Endothelial cell of umbilical vein (primary cell): Measurements from ENCODE around the gene CTR9. TPM values are rescaled to one million over a fixed set of nuclear protein-coding genes. Genes with fewer than 3 reads are reported as not detected.

ENCODE experiments used
- BruUV-seq: library from RNA; stranded (reverse); fragments of 400-500 nt; replicated peaks from 2 replicates; lab custom pipeline; 2021; lab: Mats Ljungman, UMichigan
- CTCF ChIA-PET: fragments of 300-600, 350-600 bp; sonication (Branson Sonifier 250); formaldehyde crosslinking; loops from one replicate; lab custom pipeline; 2021; ENCODE audit warnings: antibody characterized with exemption, inconsistent platforms; lab: Charles Lee
- POLR2A ChIA-PET: fragments of 300-600, 350-600 bp; sonication (Branson Sonifier 250); formaldehyde crosslinking; loops from one replicate; lab custom pipeline; 2021; ENCODE audit warnings: antibody characterized with exemption, inconsistent platforms; lab: Charles Lee
- DNase-seq: peaks from one replicate; pipeline ENCODE4 v3.0.0-alpha.2; 2011; ENCODE audit warnings: low read depth, low spot score
- FAIRE-seq: peaks from 2 replicates; lab custom pipeline; 2011; peaks lifted over from hg19 to GRCh38; lab: Jason Lieb, UNC
- H2AFZ ChIP-seq: 2 replicates; pipeline ENCODE4 v1.6.0; 2012; ENCODE audit warnings: low read depth, low read length, control low read depth, inconsistent platforms
- H3K27ac ChIP-seq: 2 replicates; pipeline ENCODE4 v1.5.1; 2011; ENCODE audit warnings: low read depth, mild to moderate bottlenecking, control low read depth, low read length, moderate library complexity; ENCODE audit not compliant: insufficient read depth
- H3K27me3 ChIP-seq, 2 experiments: 2 replicates each; pipeline versions ENCODE4 v1.6.0 to v1.6.1; 2011; ENCODE audit warnings: low read length in 2 of 2, mixed read lengths in 1 of 2; ENCODE audit not compliant: control insufficient read depth in 2 of 2, insufficient read depth in 2 of 2
- H3K36me3 ChIP-seq, 2 experiments: 2 replicates in 1 of 2; 3 replicates in 1 of 2; pipeline ENCODE4 v1.5.1; 2011; ENCODE audit warnings: low read length in 2 of 2, mild to moderate bottlenecking in 1 of 2, moderate library complexity in 1 of 2; ENCODE audit not compliant: control insufficient read depth in 2 of 2, insufficient read depth in 2 of 2; ENCODE audit errors: extremely low read depth in 1 of 2
- H3K4me1 ChIP-seq: 3 replicates; pipeline ENCODE4 v1.5.1; 2011; ENCODE audit warnings: mild to moderate bottlenecking, low read length; ENCODE audit not compliant: control insufficient read depth, insufficient read depth; ENCODE audit errors: extremely low read depth
- H3K4me2 ChIP-seq: 2 replicates; pipeline ENCODE4 v1.6.1; 2011; ENCODE audit warnings: low read length, control low read depth, mixed read lengths; ENCODE audit not compliant: insufficient read depth
- H3K4me3 ChIP-seq, 3 experiments: fragments of 200-600 bp in 1 of 3; sonication (generic), shearing (Covaris generic) in 1 of 3; replicated peaks in 1 of 3; 2 replicates each; pipeline ENCODE4 v1.5.1; 2011 to 2016; ENCODE audit warnings: control low read depth in 3 of 3, low read length in 3 of 3, mild to moderate bottlenecking in 2 of 3, inconsistent platforms in 1 of 3, low read depth in 1 of 3, moderate library complexity in 1 of 3; ENCODE audit not compliant: insufficient read depth in 1 of 3
- H3K79me2 ChIP-seq: 2 replicates; pipeline ENCODE4 v1.6.0; 2012; ENCODE audit warnings: low read length, inconsistent platforms; ENCODE audit not compliant: control insufficient read depth, insufficient read depth
- H3K9ac ChIP-seq: replicated peaks from 2 replicates; pipeline ENCODE3; 2011; ENCODE audit warnings: low read length, control low read depth; ENCODE audit not compliant: insufficient read depth; ENCODE audit errors: extremely low read depth
- H3K9me1 ChIP-seq: replicated peaks from 3 replicates; pipeline ENCODE4 v1.6.0; 2011; ENCODE audit warnings: mild to moderate bottlenecking, low read length; ENCODE audit not compliant: control insufficient read depth, insufficient read depth; ENCODE audit errors: extremely low read depth
- H3K9me3 ChIP-seq: replicated peaks from 2 replicates; pipeline ENCODE4 v1.5.1; 2012; ENCODE audit warnings: low read length, inconsistent platforms; ENCODE audit not compliant: control insufficient read depth, insufficient read depth
- H4K20me1 ChIP-seq: replicated peaks from 2 replicates; pipeline ENCODE3; 2011; ENCODE audit warnings: mild to moderate bottlenecking, low read length; ENCODE audit not compliant: control insufficient read depth, insufficient read depth; ENCODE audit errors: extremely low read depth
- CTCF ChIP-seq, 2 donors: IDR thresholded peaks; 1 replicate in 1 of 2; 2 replicates in 1 of 2; pipeline ENCODE4 v1.5.1; 2011; ENCODE audit warnings: low read length in 2 of 2, mild to moderate bottlenecking in 2 of 2, moderate library complexity in 2 of 2, control low read depth in 1 of 2, inconsistent platforms in 1 of 2, low read depth in 1 of 2; ENCODE audit not compliant: insufficient read depth in 1 of 2; ENCODE audit errors: extremely low read depth in 1 of 2
- EZH2 ChIP-seq: IDR thresholded peaks from 2 replicates; pipeline ENCODE4 v1.6.1; 2012; ENCODE audit warnings: borderline replicate concordance, low read depth, mild to moderate bottlenecking, moderate library complexity, low read length, inconsistent platforms; ENCODE audit not compliant: severe bottlenecking
- FOS ChIP-seq: IDR thresholded peaks from 2 replicates; pipeline ENCODE4 v1.6.1; 2011; ENCODE audit warnings: mild to moderate bottlenecking, low read length, moderate library complexity, borderline replicate concordance; ENCODE audit not compliant: insufficient read depth
- GATA2 ChIP-seq: IDR thresholded peaks from 2 replicates; pipeline ENCODE4 v1.7.0; 2011; ENCODE audit warnings: low read depth, mild to moderate bottlenecking, moderate library complexity, mixed read lengths, low read length; ENCODE audit not compliant: insufficient read length, insufficient read depth
- JUN ChIP-seq: IDR thresholded peaks from 2 replicates; pipeline ENCODE4 v1.6.1; 2011; ENCODE audit warnings: borderline replicate concordance, low read depth; ENCODE audit not compliant: insufficient read length, insufficient read depth
- MAX ChIP-seq: IDR thresholded peaks from 2 replicates; pipeline ENCODE4 v1.6.1; 2011; ENCODE audit not compliant: insufficient read depth, insufficient read length
- MYC ChIP-seq: IDR thresholded peaks from one replicate; pipeline ENCODE4 v1.6.1; 2011; ENCODE audit warnings: mild to moderate bottlenecking, low read depth, low read length
- POLR2A ChIP-seq: IDR thresholded peaks from 2 replicates; pipeline ENCODE4 v1.6.1; 2012; ENCODE audit warnings: low read depth, mild to moderate bottlenecking, control low read depth, low read length
- POLR2AphosphoS5 ChIP-seq: IDR thresholded peaks from 2 replicates; pipeline ENCODE4 v1.6.1; 2012; ENCODE audit warnings: low read depth, mild to moderate bottlenecking, control low read depth, low read length, moderate library complexity; ENCODE audit not compliant: insufficient read depth
- dilution Hi-C: fragments of 300-500 bp; cut with MboI; formaldehyde crosslinking; loops from one replicate; pipeline ENCODE4 v1.15.0; 2019; ENCODE audit warnings: low sequenced_read_pairs; ENCODE audit not compliant: extremely low pct_ligation_motif_present
- intact Hi-C: fragments of 100-400 bp; cut with micrococcal nuclease; formaldehyde crosslinking; loops from one replicate; pipeline ENCODE4 v1.10.0; 2022
- polyA plus RNA-seq, 4 experiments: library from polyadenylated mRNA; depleted of rRNA in 3 of 4; stranded (reverse) in 3 of 4; unstranded in 1 of 4; fragments of >200 nt; gene quantifications; 2 replicates each; pipeline versions ENCODE4 v1.2.1 to v1.2.3, GENCODE V29; 2011 to 2012; ENCODE audit warnings: missing spikeins in 1 of 4
- total RNA-seq: library from RNA; stranded (reverse); gene quantifications from 2 replicates; pipeline ENCODE4 v1.2.3, GENCODE V29; 2021

CTR9 gene
- total and polyA plus RNA-seq, 2 donors (not counting 3 experiments of a cell fraction or from before 2014, with no cell fraction given) = 7.5 to 33.2 TPM

GRCh38 chr11:10747733-10748132 lies 3.3 kb upstream of the CTR9 start:
- no peaks in the 10 kb centered on the region for H3K9me3 ChIP-seq
- dilution Hi-C loops = no loop called here
- BruUV-seq = no TSS peak
- TF ChIP-seq CTCF (IDR thresholded peaks at IDR 0.05; ENCODE audit: extremely low read depth in 1 of 2, insufficient read depth in 1 of 2, low read depth in 1 of 2, low read length in 2 of 2) (no peak), EZH2 (no peak), JUN (no peak), MYC (no peak)
- no peak overlapping the region for H2AFZ ChIP-seq
- ChIA-PET CTCF (no interaction called here), POLR2A (no interaction called here)
- FAIRE-seq (peak; percentile 15), DNase-seq (no peak)
- H3K79me2 ChIP-seq = peaks cover 14% of the 10 kb centered on the region
- no peak overlapping the region for H3K4me3 ChIP-seq
- no peak overlapping the region for H3K27ac ChIP-seq
- H4K20me1 ChIP-seq = peaks cover 3% of the 10 kb centered on the region
- no peak overlapping the region for H3K4me2 ChIP-seq
- intact Hi-C loops = no loop called here
- no peaks in the 10 kb centered on the region for H3K9me1 ChIP-seq
- H3K9ac ChIP-seq = no peak overlapping the region
- no peaks in the 10 kb centered on the region for H3K36me3 ChIP-seq
- peaks cover 13% of the 10 kb centered on the region for H3K4me1 ChIP-seq
- H3K27me3 ChIP-seq = no peaks in the 10 kb centered on the region

GRCh38 chr11:10749476-10749875 lies 1.6 kb upstream of the CTR9 start:
- no peak overlapping the region for H3K4me2 ChIP-seq
- no TSS peak for BruUV-seq
- no peaks in the 10 kb centered on the region for H3K9me1 ChIP-seq
- H2AFZ ChIP-seq = no peak overlapping the region
- no peak for FAIRE-seq
- peaks cover 19% of the 10 kb centered on the region for H3K79me2 ChIP-seq
- POLR2A ChIA-PET = no interaction called here
- H3K36me3 ChIP-seq = no peaks in the 10 kb centered on the region
- no peak for DNase-seq
- no peaks in the 10 kb centered on the region for H3K27me3 ChIP-seq
- H3K9me3 ChIP-seq = no peaks in the 10 kb centered on the region
- peaks cover 13% of the 10 kb centered on the region for H3K4me1 ChIP-seq
- intact Hi-C loops = no loop called here
- dilution Hi-C loops = no loop called here
- no peak overlapping the region for H3K9ac ChIP-seq
- peaks cover 3% of the 10 kb centered on the region for H4K20me1 ChIP-seq
- CTCF ChIA-PET = no interaction called here
- H3K4me3 ChIP-seq = no peak overlapping the region
- TF ChIP-seq EZH2 (no peak), MYC (no peak), POLR2A (no peak), MAX (no peak), GATA2 (no peak), JUN (no peak), FOS (no peak), POLR2AphosphoS5 (no peak), CTCF (IDR thresholded peaks at IDR 0.05; ENCODE audit: extremely low read depth in 1 of 2, insufficient read depth in 1 of 2, low read depth in 1 of 2, low read length in 2 of 2) (no peak)
- no peak overlapping the region for H3K27ac ChIP-seq
